NCI-H748 treated with DMSO at 0.1 percent for 48 hours (cell line): ENCODE data around the gene CPXCR1.
"Not testable (repeated sequence)": the region's sequence is repeated elsewhere in the genome, so short reads cannot be mapped to it uniquely, and the experiment has no call there.

Experiments used
- DNase-seq: peaks from one replicate; lab custom pipeline; 2025; lab: John Stamatoyannopoulos, UW

CPXCR1 gene

GRCh38 chrX:88746925-88747324, at the start of gene CPXCR1:
Gene CPXCR1, plus strand, starts transcription at chrX:88747225. Its CDS starts 6,190 bp downstream, at chrX:88753415.
- no peak for DNase-seq

- no peak for DNase-seq
Measured at GRCh38 chrX:88735835-88736234, 11.2 kb upstream of the CPXCR1 start.

DNA sequence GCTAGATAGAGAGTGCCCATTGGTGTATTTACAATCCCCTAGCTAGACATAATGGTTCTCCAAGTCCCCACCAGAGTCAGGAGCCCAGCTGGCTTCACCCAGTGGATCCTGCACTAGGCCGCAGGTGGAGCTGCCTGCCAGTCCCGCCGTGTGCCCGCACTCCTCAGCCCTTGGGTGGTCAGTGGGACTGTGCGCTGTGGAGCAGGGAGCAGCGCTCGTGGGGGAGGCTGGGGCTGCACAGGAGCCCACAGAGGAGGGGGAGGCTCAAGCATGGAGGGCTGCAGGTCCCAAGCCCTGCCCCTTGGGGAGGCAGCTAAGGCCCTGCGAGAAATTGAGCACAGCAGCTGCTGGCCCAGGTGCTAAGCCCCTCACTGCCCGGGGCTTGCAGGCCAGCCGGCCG, 810 bp upstream of the CPXCR1 start:
- not testable (repeated sequence) for DNase-seq

DNA sequence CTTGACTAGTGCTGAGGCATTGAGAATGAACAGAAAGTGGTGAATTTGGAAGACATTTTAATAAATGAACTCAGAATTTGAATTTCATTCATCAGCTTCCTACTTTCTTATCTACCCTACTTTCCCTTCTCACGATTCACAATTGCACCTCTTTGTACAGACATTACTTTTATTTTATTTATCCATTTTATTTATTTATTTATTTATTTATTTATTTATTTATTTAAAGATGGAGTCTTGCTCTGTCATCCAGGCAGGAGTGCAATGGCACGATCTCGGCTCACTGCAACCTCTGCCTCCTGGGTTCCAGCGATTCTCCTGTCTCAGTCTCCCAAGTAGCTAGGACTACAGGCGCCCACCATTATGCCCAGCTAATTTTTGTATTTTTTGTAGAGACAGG, 5.3 kb downstream of the CPXCR1 start:
- DNase-seq: not testable (repeated sequence)

GRCh38 chrX:88789825-88790224, 42.8 kb downstream of the CPXCR1 start:
- DNase-seq: no peak
